SK-N-SH (cell line): ENCODE measurements around the gene SRRM1. TPM values are rescaled to one million over a fixed set of nuclear protein-coding genes. Genes with fewer than 3 reads are reported as not detected.
A peak's percentile ranks its signal among the peaks of the same experiment; 100 is the strongest.

ENCODE experiments used
- CTCF ChIA-PET: fragments of 300-600, 350-600 bp; formaldehyde crosslinking; extraction: SDS; loops from one replicate; lab custom pipeline; 2021; lab: Yijun Ruan, JAX
- POLR2A ChIA-PET: fragments of 350-600 bp; sonication (Branson Sonifier 250); formaldehyde crosslinking; extraction: SDS; loops from one replicate; lab custom pipeline; 2020; ENCODE audit warnings: antibody characterized with exemption, inconsistent platforms; lab: Yijun Ruan, JAX
- DNase-seq: peaks from one replicate; pipeline ENCODE4 v3.0.0; 2012
- H2AFZ ChIP-seq: fragments of 200-600 bp; sonication (generic); 2 replicates; pipeline ENCODE4 v1.8.1; 2016; ENCODE audit warnings: antibody characterized with exemption, mild to moderate bottlenecking, low read depth
- H3F3A ChIP-seq: fragments of 200-600 bp; sonication (generic); replicated peaks from 2 replicates; pipeline ENCODE3; 2016; ENCODE audit warnings: antibody characterized with exemption, mild to moderate bottlenecking; ENCODE audit not compliant: insufficient read depth
- H3K27ac ChIP-seq, 2 experiments: fragments of 200-500 bp in 1 of 2; fragments of 200-600 bp in 1 of 2; sonication (Bioruptor generic) in 1 of 2; sonication (generic), shearing (Covaris generic) in 1 of 2; 2 replicates each; pipeline versions ENCODE4 v1.5.1 to v1.6.1; 2014 to 2016; ENCODE audit warnings: low read depth in 2 of 2, inconsistent platforms in 1 of 2, low read length in 1 of 2, mild to moderate bottlenecking in 1 of 2, mixed read lengths in 1 of 2
- H3K27me3 ChIP-seq: fragments of 200-600 bp; sonication (generic), shearing (Covaris generic); 2 replicates; pipeline ENCODE4 v1.6.1; 2016; ENCODE audit warnings: mixed run types; ENCODE audit not compliant: insufficient read depth
- H3K36me3 ChIP-seq, 2 experiments: fragments of 200-500 bp in 1 of 2; fragments of 200-600 bp in 1 of 2; sonication (Bioruptor generic) in 1 of 2; sonication (generic) in 1 of 2; replicated peaks in 1 of 2; 2 replicates each; pipeline versions ENCODE3 to v1.5.1; 2014 to 2016; ENCODE audit warnings: low read length in 1 of 2, mild to moderate bottlenecking in 1 of 2; ENCODE audit not compliant: insufficient read depth in 2 of 2, control insufficient read depth in 1 of 2
- H3K4me1 ChIP-seq, 2 experiments: fragments of 200-500 bp in 1 of 2; fragments of 200-600 bp in 1 of 2; sonication (Bioruptor generic) in 1 of 2; sonication (generic), shearing (Covaris generic) in 1 of 2; 2 replicates each; pipeline versions ENCODE4 v1.5.1 to v1.6.1; 2014 to 2016; ENCODE audit warnings: low read depth in 1 of 2, low read length in 1 of 2, mixed run types in 1 of 2; ENCODE audit not compliant: insufficient read depth in 2 of 2, control insufficient read depth in 1 of 2
- H3K4me2 ChIP-seq: fragments of 200-600 bp; sonication (generic), shearing (Covaris generic); 2 replicates; pipeline ENCODE4 v1.6.1; 2017; ENCODE audit warnings: mixed run types
- H3K4me3 ChIP-seq, 2 experiments: fragments of 200-500 bp in 1 of 2; fragments of 200-600 bp in 1 of 2; sonication (Bioruptor generic) in 1 of 2; sonication (generic), shearing (Covaris generic) in 1 of 2; 2 replicates each; pipeline versions ENCODE4 v1.5.1 to v1.8.1; 2014 to 2016; ENCODE audit warnings: low read depth in 2 of 2, inconsistent platforms in 1 of 2, low read length in 1 of 2, mild to moderate bottlenecking in 1 of 2, mixed read lengths in 1 of 2, moderate library complexity in 1 of 2
- H3K79me2 ChIP-seq: fragments of 200-600 bp; sonication (generic); 2 replicates; pipeline ENCODE4 v1.8.1; 2017; ENCODE audit warnings: mild to moderate bottlenecking; ENCODE audit not compliant: insufficient read depth
- H3K9ac ChIP-seq: fragments of 200-600 bp; sonication (generic); 2 replicates; pipeline ENCODE4 v1.6.1; 2017; ENCODE audit warnings: mixed run types
- H3K9me2 ChIP-seq: fragments of 200-600 bp; sonication (generic); 2 replicates; pipeline ENCODE4 v1.6.1; 2017; ENCODE audit warnings: mixed run types
- H3K9me3 ChIP-seq: fragments of 200-600 bp; sonication (generic); 2 replicates; pipeline ENCODE4 v1.6.1; 2017; ENCODE audit warnings: mixed run types, mild to moderate bottlenecking, moderate library complexity
- H4K20me1 ChIP-seq: fragments of 200-600 bp; sonication (generic); 2 replicates; pipeline ENCODE4 v1.6.1; 2017; ENCODE audit warnings: mild to moderate bottlenecking, mixed run types; ENCODE audit not compliant: insufficient read depth
- CHD2 ChIP-seq: fragments of 150-350 bp; IDR thresholded peaks from 2 replicates; pipeline ENCODE4 v1.6.1; 2018; ENCODE audit warnings: low read length; ENCODE audit not compliant: partially characterized antibody
- EP300 ChIP-seq, 2 experiments: IDR thresholded peaks; 2 replicates each; pipeline versions ENCODE4 v1.4.0 to v1.6.1; 2012; ENCODE audit warnings: borderline replicate concordance in 1 of 2, low read depth in 1 of 2, low read length in 1 of 2
- EZH2phosphoT487 ChIP-seq: fragments of 200-600 bp; sonication (generic); IDR thresholded peaks from 2 replicates; pipeline ENCODE4 v1.6.1; 2017; ENCODE audit warnings: low read depth, mixed run types, mild to moderate bottlenecking, antibody characterized with exemption, moderate library complexity, borderline replicate concordance
- FOXJ3 ChIP-seq: sonication (generic); formaldehyde crosslinking; IDR thresholded peaks from 2 replicates; pipeline ENCODE4 v1.5.1; 2020; ENCODE audit warnings: mild to moderate bottlenecking, missing genetic modification reagents
- FOXM1 ChIP-seq: IDR thresholded peaks from 2 replicates; pipeline ENCODE4 v1.4.0; 2012; ENCODE audit warnings: low read depth, mild to moderate bottlenecking
- JUND ChIP-seq: IDR thresholded peaks from 2 replicates; pipeline ENCODE4 v1.4.0; 2012
- MEF2A ChIP-seq: IDR thresholded peaks from 2 replicates; pipeline ENCODE4 v1.4.0; 2012; ENCODE audit warnings: low read depth, borderline replicate concordance
- NRF1 ChIP-seq: IDR thresholded peaks from 2 replicates; pipeline ENCODE4 v1.6.1; 2012; ENCODE audit warnings: low read depth, mild to moderate bottlenecking, low read length
- POLR2AphosphoS5 ChIP-seq: IDR thresholded peaks from 2 replicates; pipeline ENCODE4 v1.6.1; 2012; ENCODE audit warnings: low read depth, low read length
- RCOR1 ChIP-seq: fragments of 150-350 bp; IDR thresholded peaks from 2 replicates; pipeline ENCODE4 v1.6.1; 2017; ENCODE audit warnings: antibody characterized with exemption, low read length
- SMC3 ChIP-seq: IDR thresholded peaks from 2 replicates; pipeline ENCODE4 v1.6.1; 2012; ENCODE audit warnings: low read depth, low read length, improper control_type of control experiment
- TAF1 ChIP-seq: IDR thresholded peaks from 2 replicates; pipeline ENCODE4 v1.6.1; 2012; ENCODE audit warnings: low read depth, mild to moderate bottlenecking, low read length, moderate library complexity, borderline replicate concordance
- TCF12 ChIP-seq: IDR thresholded peaks from 2 replicates; pipeline ENCODE4 v1.4.0; 2012
- whole genome bisulfite sequencing: methylation state at CpG from one replicate; pipeline ENCODE4 v1.1.6; 2017; ENCODE audit warnings: low lambda C conversion rate; 5-methylcytosine and 5-hydroxymethylcytosine counted together
- polyA plus RNA-seq, 3 experiments: library from polyadenylated mRNA; depleted of rRNA; stranded (reverse); fragments of >200 nt; gene quantifications; 2 replicates each; pipeline ENCODE4 v1.2.3, GENCODE V29; 2012
- TF ChIP-seq, protein P1 (sequence below): IDR thresholded peaks from 2 replicates; pipeline ENCODE4; 2012
- TF ChIP-seq, protein P2 (sequence below): IDR thresholded peaks from 2 replicates; pipeline ENCODE4 v1.4.0; 2012; ENCODE audit warnings: low read depth, borderline replicate concordance
- TF ChIP-seq, protein P3 (sequence below): fragments of 150-350 bp; IDR thresholded peaks from 2 replicates; pipeline ENCODE4 v1.6.1; 2016; ENCODE audit warnings: mild to moderate bottlenecking, low read depth, low read length
- TF ChIP-seq, protein P4 (sequence below): IDR thresholded peaks from 2 replicates; pipeline ENCODE4 v1.4.0; 2012; ENCODE audit warnings: low read depth, borderline replicate concordance
- TF ChIP-seq, protein P5 (sequence below): IDR thresholded peaks from 2 replicates; pipeline ENCODE4 v1.4.0; 2012; ENCODE audit warnings: low read depth

The SRRM1 gene
- polyA plus RNA-seq, 1 of the 3 experiments (the other 2 are of a cell fraction) = 52.3 TPM

DNA sequence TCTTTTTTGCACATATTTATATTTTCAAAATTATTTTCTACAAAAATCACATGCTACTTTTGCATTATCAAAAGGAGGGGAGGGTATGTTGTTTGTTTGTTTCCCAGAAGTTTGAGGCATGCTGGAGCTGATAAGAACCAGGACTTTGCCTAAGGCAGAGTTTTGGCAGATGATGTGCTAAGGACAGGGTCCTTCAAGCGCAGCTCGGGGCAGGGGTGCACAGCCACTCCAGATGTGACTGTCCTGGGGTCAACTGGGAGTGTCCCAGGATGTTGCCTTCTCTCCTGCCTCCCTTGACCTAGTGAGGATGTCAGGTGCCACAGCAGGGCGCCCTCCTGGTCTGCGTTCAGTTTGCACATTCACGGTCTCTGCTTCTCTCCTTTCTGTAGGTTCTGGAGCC is 42.6 kb upstream of the SRRM1 start:
- ChIA-PET POLR2A (no interaction called here), CTCF (interaction anchor here (2.5 kb wide), 1 partner anchor 13 kb away, joined by 9 read pairs; no protein-coding TSS in a partner anchor)
- H3K9me2 ChIP-seq = no peaks in the 10 kb centered on the region
- peak overlapping the region; percentile 61 for H2AFZ ChIP-seq
- no peaks in the 10 kb centered on the region for H3K36me3 ChIP-seq
- peak; percentile 24 for DNase-seq
- H3K4me3 ChIP-seq = peak overlapping the region; percentile 10 to 29; a peak in 2 of 4 replicates
- H4K20me1 ChIP-seq = no peaks in the 10 kb centered on the region
- H3K9ac ChIP-seq = no peak overlapping the region
- WGBS = 11% methylated on average over 5 of the region's 5 CpGs
- no peaks in the 10 kb centered on the region for H3K79me2 ChIP-seq
- peaks cover 0 to 4% of the 10 kb centered on the region in 2 experiments; a peak in 1 of 4 replicates for H3K4me1 ChIP-seq
- H3K27me3 ChIP-seq = no peaks in the 10 kb centered on the region
- TF ChIP-seq, protein P1, sequence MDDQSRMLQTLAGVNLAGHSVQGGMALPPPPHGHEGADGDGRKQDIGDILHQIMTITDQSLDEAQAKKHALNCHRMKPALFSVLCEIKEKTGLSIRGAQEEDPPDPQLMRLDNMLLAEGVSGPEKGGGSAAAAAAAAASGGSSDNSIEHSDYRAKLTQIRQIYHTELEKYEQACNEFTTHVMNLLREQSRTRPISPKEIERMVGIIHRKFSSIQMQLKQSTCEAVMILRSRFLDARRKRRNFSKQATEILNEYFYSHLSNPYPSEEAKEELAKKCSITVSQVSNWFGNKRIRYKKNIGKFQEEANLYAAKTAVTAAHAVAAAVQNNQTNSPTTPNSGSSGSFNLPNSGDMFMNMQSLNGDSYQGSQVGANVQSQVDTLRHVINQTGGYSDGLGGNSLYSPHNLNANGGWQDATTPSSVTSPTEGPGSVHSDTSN = no peak
- no peak for TF ChIP-seq CHD2
- TF ChIP-seq MEF2A = no peak
- TF ChIP-seq EZH2phosphoT487 = no peak
- no peak for TF ChIP-seq JUND
- TF ChIP-seq TCF12 = no peak
- TF ChIP-seq, protein P2, sequence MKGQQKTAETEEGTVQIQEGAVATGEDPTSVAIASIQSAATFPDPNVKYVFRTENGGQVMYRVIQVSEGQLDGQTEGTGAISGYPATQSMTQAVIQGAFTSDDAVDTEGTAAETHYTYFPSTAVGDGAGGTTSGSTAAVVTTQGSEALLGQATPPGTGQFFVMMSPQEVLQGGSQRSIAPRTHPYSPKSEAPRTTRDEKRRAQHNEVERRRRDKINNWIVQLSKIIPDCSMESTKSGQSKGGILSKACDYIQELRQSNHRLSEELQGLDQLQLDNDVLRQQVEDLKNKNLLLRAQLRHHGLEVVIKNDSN = no peak
- TF ChIP-seq, protein P3, sequence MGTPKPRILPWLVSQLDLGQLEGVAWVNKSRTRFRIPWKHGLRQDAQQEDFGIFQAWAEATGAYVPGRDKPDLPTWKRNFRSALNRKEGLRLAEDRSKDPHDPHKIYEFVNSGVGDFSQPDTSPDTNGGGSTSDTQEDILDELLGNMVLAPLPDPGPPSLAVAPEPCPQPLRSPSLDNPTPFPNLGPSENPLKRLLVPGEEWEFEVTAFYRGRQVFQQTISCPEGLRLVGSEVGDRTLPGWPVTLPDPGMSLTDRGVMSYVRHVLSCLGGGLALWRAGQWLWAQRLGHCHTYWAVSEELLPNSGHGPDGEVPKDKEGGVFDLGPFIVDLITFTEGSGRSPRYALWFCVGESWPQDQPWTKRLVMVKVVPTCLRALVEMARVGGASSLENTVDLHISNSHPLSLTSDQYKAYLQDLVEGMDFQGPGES = no peak
- TF ChIP-seq, protein P4, sequence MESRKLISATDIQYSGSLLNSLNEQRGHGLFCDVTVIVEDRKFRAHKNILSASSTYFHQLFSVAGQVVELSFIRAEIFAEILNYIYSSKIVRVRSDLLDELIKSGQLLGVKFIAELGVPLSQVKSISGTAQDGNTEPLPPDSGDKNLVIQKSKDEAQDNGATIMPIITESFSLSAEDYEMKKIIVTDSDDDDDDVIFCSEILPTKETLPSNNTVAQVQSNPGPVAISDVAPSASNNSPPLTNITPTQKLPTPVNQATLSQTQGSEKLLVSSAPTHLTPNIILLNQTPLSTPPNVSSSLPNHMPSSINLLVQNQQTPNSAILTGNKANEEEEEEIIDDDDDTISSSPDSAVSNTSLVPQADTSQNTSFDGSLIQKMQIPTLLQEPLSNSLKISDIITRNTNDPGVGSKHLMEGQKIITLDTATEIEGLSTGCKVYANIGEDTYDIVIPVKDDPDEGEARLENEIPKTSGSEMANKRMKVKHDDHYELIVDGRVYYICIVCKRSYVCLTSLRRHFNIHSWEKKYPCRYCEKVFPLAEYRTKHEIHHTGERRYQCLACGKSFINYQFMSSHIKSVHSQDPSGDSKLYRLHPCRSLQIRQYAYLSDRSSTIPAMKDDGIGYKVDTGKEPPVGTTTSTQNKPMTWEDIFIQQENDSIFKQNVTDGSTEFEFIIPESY = no peak
- TF ChIP-seq RCOR1 = no peak
- no peak for TF ChIP-seq EP300 (IDR thresholded peaks at IDR 0.05; ENCODE audit: borderline replicate concordance in 1 of 2, low read depth in 1 of 2, low read length in 1 of 2)
- TF ChIP-seq NRF1 = no peak
- no peak for TF ChIP-seq SMC3
- TF ChIP-seq POLR2AphosphoS5 = no peak
- no peak for TF ChIP-seq FOXM1
- TF ChIP-seq, protein P5, sequence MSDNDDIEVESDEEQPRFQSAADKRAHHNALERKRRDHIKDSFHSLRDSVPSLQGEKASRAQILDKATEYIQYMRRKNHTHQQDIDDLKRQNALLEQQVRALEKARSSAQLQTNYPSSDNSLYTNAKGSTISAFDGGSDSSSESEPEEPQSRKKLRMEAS = no peak
- TF ChIP-seq TAF1 = no peak
- no peak for TF ChIP-seq FOXJ3
- H3K27ac ChIP-seq = no peak overlapping the region
- no peaks in the 10 kb centered on the region for H3K9me3 ChIP-seq
- no peaks in the 10 kb centered on the region for H3F3A ChIP-seq
- H3K4me2 ChIP-seq = peak overlapping the region; percentile 54
